ENCODE data around the gene PER1.

The PER1 gene

GRCh38 chr17:8151641-8152111 is 528 bp downstream of the PER1 start:
- DNase-seq = peak; percentile 81

DNA sequence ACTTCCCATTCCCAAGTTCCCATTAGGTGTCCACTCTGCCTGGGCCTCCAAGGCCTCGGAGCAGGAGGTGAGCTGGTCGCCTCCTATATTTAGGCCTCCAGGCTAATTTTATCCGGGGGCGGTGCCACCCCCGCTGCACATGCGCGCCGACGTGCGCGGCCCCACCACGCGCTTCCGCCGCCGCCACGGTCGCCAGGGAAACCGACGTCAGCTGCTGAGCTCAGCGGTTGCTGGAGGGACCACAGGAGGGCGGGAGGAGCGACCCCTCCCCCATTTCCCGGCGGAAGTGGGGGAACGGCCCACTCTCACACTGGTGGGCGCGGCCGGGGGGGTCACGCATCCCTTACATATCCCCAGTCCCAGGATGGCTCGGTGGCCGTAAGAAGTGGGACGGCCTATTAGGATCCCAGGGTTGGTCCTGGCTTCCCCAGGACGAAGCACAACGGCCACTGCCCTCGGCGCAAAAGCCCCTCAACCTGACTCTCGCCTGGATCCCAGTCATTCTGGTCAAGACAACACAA is 1.0 kb downstream of the PER1 start:
- DNase-seq = peak; percentile 92

- DNase-seq = no peak
These were observed 1.7 kb downstream of the PER1 start for GRCh38 chr17:8150194-8151119.

DNA sequence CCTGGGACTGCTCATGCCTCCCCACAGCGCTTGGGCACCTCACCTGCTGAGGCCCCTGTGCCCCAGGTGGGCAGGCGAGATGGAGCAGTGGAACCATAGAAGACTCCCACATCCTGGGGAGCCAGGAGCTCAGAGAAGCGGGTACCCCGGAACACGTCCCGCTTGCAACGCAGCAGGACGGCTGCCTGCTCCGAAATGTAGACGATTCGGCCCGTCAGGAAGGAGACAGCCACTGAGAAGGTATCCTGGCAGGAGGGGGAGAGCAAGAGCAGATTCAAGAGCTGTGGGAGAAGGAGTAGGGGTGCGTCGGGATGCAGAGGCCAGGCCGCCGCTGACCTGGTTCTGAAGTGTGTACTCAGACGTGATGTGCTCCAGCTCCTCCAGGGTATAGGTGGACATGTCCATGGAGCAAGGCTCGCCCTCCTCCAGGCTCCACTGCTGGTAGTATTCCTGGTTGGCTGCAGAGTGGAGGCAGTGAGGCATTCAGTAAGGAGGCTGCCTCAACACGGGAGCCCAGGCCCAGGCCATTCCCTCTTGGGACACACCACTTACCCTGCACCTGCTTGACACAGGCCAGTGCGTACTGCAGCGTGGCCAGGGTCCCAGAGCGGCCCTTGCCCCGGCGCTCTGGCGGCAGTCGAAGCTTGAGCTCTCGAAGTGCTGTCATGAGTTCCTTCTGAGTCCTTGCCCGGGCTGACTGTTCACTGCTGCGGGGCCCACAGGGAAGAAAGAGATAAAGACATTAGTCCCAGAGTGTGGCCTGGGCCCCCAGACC is 2.6 kb downstream of the PER1 start:
- no peak for DNase-seq

DNA sequence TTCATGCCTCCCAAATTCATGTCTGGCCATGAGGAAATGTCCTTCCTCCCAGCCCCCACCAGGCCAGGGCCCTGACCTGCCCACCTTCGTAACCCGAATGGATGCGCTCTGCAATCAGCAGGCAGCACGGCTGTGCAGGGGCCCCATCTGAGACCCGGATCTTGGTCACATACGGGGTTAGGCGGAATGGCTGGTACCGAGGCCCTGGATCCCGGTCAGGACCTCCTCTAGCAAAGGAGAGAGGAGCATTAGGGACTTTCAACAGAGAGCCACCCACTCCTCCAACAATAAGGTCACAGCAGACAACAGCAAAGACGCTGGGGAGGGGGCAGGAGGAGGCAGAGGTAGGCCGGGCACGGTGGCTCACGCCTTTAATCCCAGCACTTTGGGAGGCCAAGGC is 3.6 kb downstream of the PER1 start:
- peak; percentile 43 for DNase-seq

GRCh38 chr17:8147805-8148404 is 4.3 kb downstream of the PER1 start:
- peak; percentile 47 for DNase-seq

DNA sequence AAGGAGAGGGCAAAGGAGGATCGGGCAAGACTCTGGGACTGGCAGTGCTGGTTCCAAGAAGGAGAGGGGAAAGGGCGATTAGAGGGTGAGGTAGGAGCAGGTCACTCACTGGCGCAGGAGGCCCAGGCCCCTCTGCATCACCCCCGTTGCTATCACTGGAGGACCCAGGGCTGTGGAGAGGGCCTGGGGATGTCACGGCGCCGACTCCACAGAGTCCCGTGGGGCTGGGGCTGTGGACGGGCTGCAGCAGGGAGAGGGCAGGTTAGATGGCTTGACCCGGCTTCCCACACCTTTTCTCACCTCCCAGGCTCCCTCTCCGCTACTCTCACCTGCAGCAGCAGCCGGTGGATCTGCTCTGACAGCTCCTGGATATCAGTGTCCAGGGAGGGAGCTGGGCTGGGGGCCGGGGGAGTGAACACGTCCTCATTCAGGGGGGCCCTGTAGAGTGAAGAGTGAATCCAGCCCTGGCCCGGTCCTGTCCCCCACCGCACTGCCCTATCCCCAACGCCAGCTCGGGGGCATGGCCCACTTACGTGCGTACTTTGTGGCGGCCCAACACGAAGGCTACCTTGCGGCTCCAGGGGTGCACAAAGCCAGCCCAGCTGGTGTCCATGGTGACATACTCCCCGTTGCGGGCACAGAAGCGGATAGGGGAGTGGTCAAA is 4.9 kb downstream of the PER1 start:
- DNase-seq = peak; percentile 49

- peak; percentile 44 for DNase-seq
These were observed 5.6 kb downstream of the PER1 start for GRCh38 chr17:8146381-8147140.

GRCh38 chr17:8145811-8146210 is 6.4 kb downstream of the PER1 start:
- DNase-seq = no peak

GRCh38 chr17:8144401-8145231 is 7.6 kb downstream of the PER1 start:
- DNase-seq = peak; percentile 56

GRCh38 chr17:8143581-8144400 is 8.4 kb downstream of the PER1 start:
- DNase-seq = no peak

GRCh38 chr17:8142887-8143580 is 9.2 kb downstream of the PER1 start:
- no peak for DNase-seq

GRCh38 chr17:8142158-8142886 is 9.9 kb downstream of the PER1 start:
- peak; percentile 52 for DNase-seq

- no peak for DNase-seq
These were observed 10.5 kb downstream of the PER1 start for GRCh38 chr17:8141741-8142140.

GRCh38 chr17:8141045-8141444 is 11.2 kb downstream of the PER1 start:
- no peak for DNase-seq

DNA sequence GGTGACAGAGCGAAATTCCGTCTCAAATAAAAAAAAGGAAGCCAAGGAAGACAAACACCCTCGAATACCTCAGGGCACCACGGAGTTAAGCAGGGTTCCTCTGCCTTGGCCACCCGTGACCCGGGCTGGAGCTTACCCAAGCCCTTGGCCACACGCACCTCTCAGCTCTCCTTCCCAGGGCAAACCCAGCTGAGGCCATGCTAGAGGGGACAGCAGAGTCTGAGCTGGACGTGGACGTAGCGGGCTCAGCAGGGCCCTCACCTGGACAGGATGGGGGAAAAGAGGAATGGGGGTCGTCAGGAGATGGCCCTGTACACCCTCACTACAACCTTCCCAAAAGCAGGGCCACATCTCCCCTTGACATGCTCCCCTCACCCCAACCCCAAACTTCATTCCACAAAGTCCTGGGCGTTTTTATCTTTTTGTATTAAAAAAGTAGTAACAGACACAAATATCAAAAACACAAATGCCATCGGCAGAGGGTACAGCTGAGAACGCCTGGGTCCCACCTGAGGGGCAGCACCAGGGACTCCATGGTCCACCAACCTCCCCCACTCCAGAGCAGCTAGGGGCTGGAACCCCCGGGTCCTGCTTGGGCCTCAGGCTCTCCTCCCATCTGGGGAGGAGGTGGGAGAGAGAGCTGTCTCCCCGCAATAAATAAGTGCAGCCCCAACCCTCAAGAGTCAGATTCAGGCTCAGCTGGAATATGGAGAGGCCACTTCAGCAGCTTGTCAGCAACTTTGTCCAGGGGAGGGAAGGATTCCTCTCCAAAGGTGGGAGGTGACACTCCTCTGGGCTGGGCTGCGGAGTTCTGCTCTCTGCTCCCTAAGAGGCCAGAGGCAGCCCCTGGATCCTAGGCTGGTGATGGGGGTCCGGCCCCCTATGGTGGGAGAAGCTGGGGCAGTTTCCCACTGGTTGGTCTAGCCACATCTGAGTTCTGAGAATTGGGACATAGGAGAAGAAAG is 11.9 kb downstream of the PER1 start:
- DNase-seq = no peak

GRCh38 chr17:8138672-8139371 is 13.4 kb downstream of the PER1 start:
- peak; percentile 99 for DNase-seq
